HG02571 (cell line): ENCODE measurements around the gene SPDYE18.
"Not testable (repeated sequence)": the region's sequence is repeated elsewhere in the genome, so short reads cannot be mapped to it uniquely, and the experiment has no call there.

Experiments used
- ATAC-seq: cut with Tn5 transposase; IDR thresholded peaks from one replicate; pipeline ENCODE4 v1.9.1; 2021; ENCODE audit warnings: mild to moderate bottlenecking, moderate library complexity; ENCODE audit not compliant: unreplicated experiment

Gene SPDYE18

GRCh38 chr7:77006127-77007110 lies 55.9 kb downstream of the SPDYE18 start:
- not testable (repeated sequence) for ATAC-seq

GRCh38 chr7:77005461-77006057 lies 56.8 kb downstream of the SPDYE18 start:
- ATAC-seq = not testable (repeated sequence)

DNA sequence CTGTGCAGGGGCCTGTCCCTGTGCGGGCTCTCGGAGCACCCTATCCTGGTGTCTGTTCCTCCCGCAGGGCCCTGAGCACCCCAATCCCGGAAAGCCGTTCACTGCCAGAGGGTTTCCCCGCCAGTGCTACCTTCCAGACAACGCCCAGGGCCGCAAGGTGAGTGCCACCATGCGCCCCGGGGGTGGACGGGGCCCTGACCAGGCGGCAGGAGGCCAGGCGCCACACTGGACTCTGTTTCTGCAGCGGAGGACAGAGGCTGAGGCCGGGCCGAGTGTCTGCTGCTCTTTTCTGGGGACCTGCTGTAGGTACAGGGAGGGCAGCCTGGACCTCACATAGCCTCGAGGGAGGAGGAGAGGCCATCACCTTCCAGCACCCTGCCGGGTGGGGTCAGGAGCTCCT lies 58.2 kb downstream of the SPDYE18 start:
- ATAC-seq = not testable (repeated sequence)

- not testable (repeated sequence) for ATAC-seq
Observed at GRCh38 chr7:77003241-77003640, 59.1 kb downstream of the SPDYE18 start.

GRCh38 chr7:77002678-77003233 lies 59.6 kb downstream of the SPDYE18 start:
- not testable (repeated sequence) for ATAC-seq

GRCh38 chr7:77002104-77002503 lies 60.3 kb downstream of the SPDYE18 start:
- not testable (repeated sequence) for ATAC-seq
